Breast epithelium (tissue), 4 donors: ENCODE results near the gene RNPS1. TPM values are rescaled to one million over a fixed set of nuclear protein-coding genes. Genes with fewer than 3 reads are reported as not detected.

Source experiments
- DNase-seq, 2 donors: peaks; one replicate each; pipeline ENCODE4 v3.0.0-alpha.2; 2019; ENCODE audit warnings: low spot score in 2 of 2
- H3K27ac ChIP-seq, 2 donors: fragments of 200-600 bp; sonication (generic) in 1 of 2; one replicate each; pipeline ENCODE4 v1.5.1; 2016 to 2019; ENCODE audit warnings: mild to moderate bottlenecking in 1 of 2
- H3K27me3 ChIP-seq, 2 donors: fragments of 200-600 bp; sonication (generic) in 1 of 2; one replicate each; pipeline versions ENCODE4 v1.5.1 to v1.6.0; 2017 to 2019; ENCODE audit warnings: control low read depth in 1 of 2, mild to moderate bottlenecking in 1 of 2
- H3K36me3 ChIP-seq: fragments of 200-600 bp; one replicate; pipeline ENCODE4 v1.5.1; 2019
- H3K4me1 ChIP-seq, 2 donors: fragments of 200-600 bp; sonication (generic); one replicate each; pipeline ENCODE4 v1.5.1; 2016 to 2019; ENCODE audit warnings: control low read depth in 1 of 2
- H3K4me3 ChIP-seq, 3 donors: fragments of 200-600 bp; sonication (generic); 1 replicate in 2 of 3; 2 replicates in 1 of 3; pipeline ENCODE4 v1.5.1; 2016 to 2019; ENCODE audit warnings: mild to moderate bottlenecking in 3 of 3, moderate library complexity in 2 of 3
- H3K9me3 ChIP-seq, 2 donors: fragments of 200-600 bp; sonication (generic) in 1 of 2; one replicate each; pipeline ENCODE4 v1.5.1; 2016 to 2019; ENCODE audit warnings: control low read depth in 1 of 2
- POLR2A ChIP-seq: fragments of 450-650 bp; IDR thresholded peaks from one replicate; pipeline ENCODE4 v1.6.1; 2016; ENCODE audit warnings: antibody characterized with exemption, mild to moderate bottlenecking, moderate library complexity
- POLR2AphosphoS5 ChIP-seq, 3 donors: sonication (generic); formaldehyde crosslinking; IDR thresholded peaks; one replicate each; pipeline ENCODE4 v1.6.1; 2017; ENCODE audit warnings: antibody characterized with exemption in 3 of 3
- intact Hi-C: fragments of 100-400 bp; cut with DNase I; formaldehyde crosslinking; loops from one replicate; pipeline ENCODE4 v1.15.1; 2023; ENCODE audit warnings: low total_unique reads
- total RNA-seq, 3 donors: library from RNA; depleted of rRNA; stranded (reverse); fragments of >200 nt; gene quantifications; one replicate each; pipeline ENCODE4 v1.1.0, GENCODE V29; 2016
- TF ChIP-seq, protein P1 (sequence below), 3 donors: fragments of 450-650 bp; IDR thresholded peaks; one replicate each; pipeline ENCODE4 v1.5.1; 2016 to 2017; ENCODE audit warnings: antibody characterized with exemption in 3 of 3, mild to moderate bottlenecking in 3 of 3, moderate library complexity in 3 of 3

The RNPS1 gene
- total RNA-seq, 3 donors from 2014 or later, result 93.1 to 107 (median 97.5) TPM

DNA sequence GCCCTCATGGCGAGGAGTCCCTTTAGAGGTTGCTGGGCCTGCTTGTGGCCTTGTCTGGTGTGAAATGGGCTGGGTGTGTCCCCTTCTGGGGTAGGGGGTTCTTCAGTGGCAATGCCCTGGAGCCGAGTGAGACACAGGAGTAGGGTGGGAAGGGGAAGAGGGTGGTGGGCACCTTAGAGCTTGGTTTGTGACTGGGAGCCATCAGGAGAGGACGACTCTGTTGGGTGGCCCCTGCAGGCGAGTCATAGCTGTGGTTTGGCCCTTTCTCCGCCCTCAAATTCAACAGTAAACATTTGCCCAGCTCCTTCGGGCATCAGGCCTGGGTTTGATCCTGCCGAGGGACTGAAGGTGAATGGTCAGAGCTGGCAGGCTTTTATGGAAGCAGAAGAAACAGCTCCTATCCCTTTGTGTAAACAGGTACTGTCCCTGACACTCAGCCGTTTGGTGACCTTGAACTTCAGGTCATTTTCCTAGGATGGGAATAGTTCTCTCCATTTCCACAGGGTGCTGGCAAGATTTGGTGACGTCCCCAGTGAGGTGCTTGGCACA is 41.6 kb downstream of the RNPS1 start:
- Histone ChIP-seq H3K4me1 (peaks cover 4 to 12% of the 10 kb centered on the region in 2 donors), H3K9me3 (no peaks in the 10 kb centered on the region), H3K27me3 (no peaks in the 10 kb centered on the region), H3K4me3 (no peak overlapping the region), H3K36me3 (peaks cover 4% of the 10 kb centered on the region), H3K27ac (peak overlapping the region in 1 of 2 donors; percentile 35)
- TF ChIP-seq POLR2AphosphoS5 (IDR thresholded peaks at IDR 0.05) (no peak), POLR2A (no peak)
- TF ChIP-seq, protein P1, sequence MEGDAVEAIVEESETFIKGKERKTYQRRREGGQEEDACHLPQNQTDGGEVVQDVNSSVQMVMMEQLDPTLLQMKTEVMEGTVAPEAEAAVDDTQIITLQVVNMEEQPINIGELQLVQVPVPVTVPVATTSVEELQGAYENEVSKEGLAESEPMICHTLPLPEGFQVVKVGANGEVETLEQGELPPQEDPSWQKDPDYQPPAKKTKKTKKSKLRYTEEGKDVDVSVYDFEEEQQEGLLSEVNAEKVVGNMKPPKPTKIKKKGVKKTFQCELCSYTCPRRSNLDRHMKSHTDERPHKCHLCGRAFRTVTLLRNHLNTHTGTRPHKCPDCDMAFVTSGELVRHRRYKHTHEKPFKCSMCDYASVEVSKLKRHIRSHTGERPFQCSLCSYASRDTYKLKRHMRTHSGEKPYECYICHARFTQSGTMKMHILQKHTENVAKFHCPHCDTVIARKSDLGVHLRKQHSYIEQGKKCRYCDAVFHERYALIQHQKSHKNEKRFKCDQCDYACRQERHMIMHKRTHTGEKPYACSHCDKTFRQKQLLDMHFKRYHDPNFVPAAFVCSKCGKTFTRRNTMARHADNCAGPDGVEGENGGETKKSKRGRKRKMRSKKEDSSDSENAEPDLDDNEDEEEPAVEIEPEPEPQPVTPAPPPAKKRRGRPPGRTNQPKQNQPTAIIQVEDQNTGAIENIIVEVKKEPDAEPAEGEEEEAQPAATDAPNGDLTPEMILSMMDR (IDR thresholded peaks at IDR 0.05), result no peak
- DNase-seq, result peak in 1 of 2 donors; percentile 71
- intact Hi-C loops, result no loop called here

DNA sequence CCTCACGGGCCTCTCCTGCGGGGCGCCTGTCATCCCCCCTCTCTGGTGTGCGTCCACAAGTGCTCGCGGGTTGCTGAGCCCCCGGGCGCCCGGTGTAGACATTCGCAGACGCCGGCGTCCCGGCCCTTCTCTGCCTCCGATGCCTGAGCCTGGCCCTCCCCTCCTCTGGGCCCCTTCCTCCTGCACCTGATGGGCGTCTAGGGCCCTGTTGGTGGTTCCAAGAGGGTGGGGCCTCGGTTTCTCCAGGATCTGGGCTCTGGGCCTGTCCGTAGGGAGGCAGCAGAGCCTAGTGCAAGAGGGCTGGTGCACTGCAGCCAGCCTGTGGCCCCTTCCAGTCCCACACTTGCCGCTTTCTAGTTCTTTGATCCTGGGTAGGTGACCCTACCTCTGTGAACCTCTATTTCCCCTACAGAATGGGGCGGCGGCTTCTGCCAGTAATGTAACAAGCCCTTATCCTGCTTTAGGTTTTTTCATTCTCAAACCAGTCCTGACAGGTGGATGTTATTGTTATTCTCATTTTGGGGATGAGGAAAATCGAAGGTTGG is 43.9 kb downstream of the RNPS1 start:
- Histone ChIP-seq H3K4me1 (peaks cover 4 to 12% of the 10 kb centered on the region in 2 donors), H3K27ac (peak overlapping the region; percentile 86 to 87)
- TF ChIP-seq, protein P1 (IDR thresholded peaks at IDR 0.05), result no peak
- TF ChIP-seq POLR2A (no peak), POLR2AphosphoS5 (IDR thresholded peaks at IDR 0.05) (no peak)

DNA sequence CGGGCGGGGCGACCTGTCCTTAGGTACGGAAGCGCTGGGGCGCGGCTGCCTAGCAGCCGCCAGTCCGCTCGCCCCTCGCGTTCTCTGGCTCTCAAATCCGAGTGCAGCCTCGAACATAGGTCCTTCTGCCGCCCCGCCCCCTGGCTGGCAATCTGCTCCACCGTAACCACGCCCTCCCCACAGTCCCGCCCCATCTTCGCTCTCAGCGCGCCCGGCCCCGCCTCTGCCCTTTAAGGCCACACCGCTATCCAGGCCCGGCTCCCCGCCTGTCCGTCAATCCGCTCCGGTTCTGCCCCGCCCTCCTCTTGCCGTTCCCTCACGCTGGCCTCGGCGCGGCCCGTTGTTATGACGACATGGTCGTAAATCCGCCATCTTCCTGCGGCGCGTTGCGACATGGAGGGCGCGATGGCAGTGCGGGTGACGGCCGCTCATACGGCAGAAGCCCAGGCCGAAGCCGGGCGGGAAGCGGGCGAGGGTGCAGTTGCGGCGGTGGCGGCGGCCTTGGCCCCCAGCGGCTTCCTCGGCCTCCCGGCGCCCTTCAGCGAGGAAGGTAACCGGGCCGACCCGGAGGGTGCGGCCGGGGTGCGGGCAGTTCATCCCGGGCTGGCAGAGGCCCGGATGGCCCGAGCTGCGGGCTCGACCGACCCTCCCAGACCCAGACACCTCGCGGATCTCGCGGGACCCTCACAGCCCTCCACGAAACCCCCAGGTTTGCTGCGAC is 44.5 kb downstream of the RNPS1 start, which contains the start of gene E4F1:
E4F1 (plus strand) TSS at position 371 of the 721 bp plus-strand sequence; CDS start at position 394, 23 bp downstream.
- TF ChIP-seq POLR2A (peak; percentile 91), POLR2AphosphoS5 (IDR thresholded peaks at IDR 0.05) (peak; percentile 93 to 99 (median 96))
- TF ChIP-seq, protein P1 (IDR thresholded peaks at IDR 0.05), result no peak
- Histone ChIP-seq H3K27me3 (no peaks in the 10 kb centered on the region), H3K4me3 (peak within 1 kb of the TSS; percentile 80 to 96 (median 86)), H3K27ac (peak within 1 kb of the TSS; percentile 86 to 87), H3K36me3 (no peaks in the 10 kb centered on the region), H3K9me3 (no peaks in the 10 kb centered on the region), H3K4me1 (peaks cover 4 to 12% of the 10 kb centered on the region in 2 donors)
- DNase-seq, result peak; percentile 99 to 100
- intact Hi-C loops, result no loop called here

More for the DNA sequence above, 43.9 kb downstream of the RNPS1 start:
- Histone ChIP-seq H3K36me3 (no peaks in the 10 kb centered on the region), H3K4me3 (peak overlapping the region; percentile 80 to 96 (median 86)), H3K27me3 (no peaks in the 10 kb centered on the region), H3K9me3 (no peaks in the 10 kb centered on the region)
- intact Hi-C loops, result no loop called here
- peak in 1 of 2 donors; percentile 35 for DNase-seq

DNA sequence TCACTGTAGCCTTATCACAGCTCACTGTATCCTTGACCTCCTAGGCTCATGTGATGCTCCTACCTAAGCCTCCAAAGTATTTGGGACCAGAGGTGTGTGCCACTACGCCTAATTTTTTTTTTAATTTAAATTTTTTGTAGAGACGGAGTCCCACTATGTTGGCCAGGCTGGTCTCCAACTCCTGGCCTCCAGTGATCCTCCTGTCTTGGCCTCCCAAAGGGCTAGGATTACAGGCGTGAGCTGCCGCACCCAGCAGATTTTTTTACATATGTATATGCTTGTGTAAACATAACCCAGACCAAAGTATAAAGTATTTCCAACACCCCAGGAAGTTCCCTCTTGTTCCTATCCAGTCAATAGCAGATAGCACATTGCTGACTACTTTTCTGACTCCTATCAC is 51.6 kb downstream of the RNPS1 start:
- H3K27me3 ChIP-seq, result no peaks in the 10 kb centered on the region
- no peaks in the 10 kb centered on the region for H3K36me3 ChIP-seq
- H3K4me3 ChIP-seq, result no peak overlapping the region
- TF ChIP-seq, protein P1 (IDR thresholded peaks at IDR 0.05), result no peak
- TF ChIP-seq POLR2A (no peak), POLR2AphosphoS5 (IDR thresholded peaks at IDR 0.05) (no peak)
- no peak overlapping the region for H3K27ac ChIP-seq
- H3K4me1 ChIP-seq, result peaks cover 10 to 26% of the 10 kb centered on the region in 2 donors
- no peaks in the 10 kb centered on the region for H3K9me3 ChIP-seq
- DNase-seq, result no peak
- intact Hi-C loops, result no loop called here

DNA sequence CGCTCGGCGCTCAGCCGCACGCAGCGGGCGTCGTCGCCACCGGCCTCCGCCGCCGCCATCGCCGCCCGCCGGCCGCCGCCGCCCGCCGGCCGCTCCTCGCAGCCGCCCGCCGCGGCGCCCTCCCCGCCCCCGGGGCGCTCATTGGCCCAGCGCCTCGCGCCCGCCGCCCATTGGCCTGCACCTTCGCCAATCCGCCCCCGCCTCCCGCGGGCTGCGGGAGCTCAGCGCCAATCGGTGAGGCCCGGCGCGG is 53.3 kb downstream of the RNPS1 start, which contains the start of gene PGP:
PGP (minus strand) TSS at position 122 of the 250 bp plus-strand sequence; CDS start at position 59, 63 bp downstream.
- Histone ChIP-seq H3K36me3 (no peaks in the 10 kb centered on the region), H3K9me3 (no peaks in the 10 kb centered on the region), H3K4me1 (peaks cover 10 to 26% of the 10 kb centered on the region in 2 donors), H3K27ac (peak within 1 kb of the TSS; percentile 91 to 95), H3K27me3 (no peaks in the 10 kb centered on the region), H3K4me3 (peak within 1 kb of the TSS; percentile 76 to 86 (median 86))
- no peak for TF ChIP-seq POLR2AphosphoS5 (IDR thresholded peaks at IDR 0.05)
- TF ChIP-seq, protein P1 (IDR thresholded peaks at IDR 0.05), result peak in 1 of 3 donors; percentile 61
- intact Hi-C loops, result no loop called here
- no peak for DNase-seq
